COLO668 (cell line): ENCODE results near the gene TRIM26.
"Not testable (repeated sequence)": the region's sequence is repeated elsewhere in the genome, so short reads cannot be mapped to it uniquely, and the experiment has no call there.

Source experiments
- DNase-seq: peaks from one replicate; lab custom pipeline; 2025; ENCODE audit not compliant: unreplicated experiment; lab: John Stamatoyannopoulos, UW

Gene TRIM26

DNA sequence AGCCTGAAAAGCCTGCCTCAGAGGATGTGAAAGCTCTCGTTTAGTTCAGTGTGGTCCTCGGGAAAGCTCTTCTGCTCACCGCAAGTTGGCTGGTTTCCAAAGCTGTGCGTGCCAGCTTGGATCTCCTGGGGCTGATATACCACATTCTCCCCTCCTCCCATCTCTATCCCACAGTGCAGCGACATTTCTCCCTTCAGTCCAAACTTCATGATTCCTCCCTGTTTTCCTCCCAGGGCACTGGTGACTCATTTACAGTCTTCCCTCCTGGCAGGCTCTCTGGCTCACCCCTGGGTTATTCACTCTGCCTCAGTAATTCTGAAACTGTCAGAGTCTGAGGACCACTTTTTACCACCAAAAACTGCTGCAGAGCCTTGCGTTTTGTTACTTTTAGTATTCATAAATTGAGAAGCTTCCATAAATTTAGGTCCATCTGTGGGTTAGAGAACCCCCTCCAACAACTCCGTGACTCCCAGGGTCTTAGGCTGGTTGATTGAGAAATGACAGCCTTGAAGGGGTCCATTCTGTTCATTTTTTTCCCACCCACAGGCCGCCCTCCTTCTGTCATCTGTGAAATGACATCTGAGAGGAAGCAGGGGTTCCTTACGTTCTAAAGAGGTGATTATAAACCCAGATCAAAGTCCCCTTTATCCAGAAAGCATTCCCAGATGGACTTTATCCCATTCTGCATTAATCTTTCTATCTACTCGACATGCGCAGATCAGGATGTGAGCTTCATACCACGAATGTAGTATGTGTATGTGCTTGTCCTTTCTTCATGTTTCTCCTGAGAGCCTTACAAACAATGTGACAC, 58.3 kb downstream of the TRIM26 start:
- DNase-seq = peak; percentile 17

DNA sequence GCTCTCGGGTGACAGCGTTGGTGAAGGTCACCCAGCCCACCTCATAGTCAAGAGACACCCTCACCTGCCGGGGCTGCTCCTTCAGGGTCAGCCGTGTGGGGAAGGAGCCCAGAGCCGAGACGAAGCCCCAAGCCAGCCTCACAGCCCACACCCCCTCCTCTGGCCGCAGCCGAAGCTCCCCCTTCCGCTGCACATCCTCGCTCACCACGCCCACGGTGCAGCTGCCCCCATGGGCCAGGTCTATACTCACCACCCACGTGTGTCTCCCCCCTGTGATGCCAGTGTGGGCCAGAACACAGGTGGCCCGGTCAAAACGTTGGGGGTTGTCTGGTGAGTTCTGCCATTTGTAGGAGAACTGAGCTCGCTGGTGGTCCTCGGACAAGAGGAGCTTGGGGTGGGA, 59.1 kb downstream of the TRIM26 start:
- no peak for DNase-seq

DNA sequence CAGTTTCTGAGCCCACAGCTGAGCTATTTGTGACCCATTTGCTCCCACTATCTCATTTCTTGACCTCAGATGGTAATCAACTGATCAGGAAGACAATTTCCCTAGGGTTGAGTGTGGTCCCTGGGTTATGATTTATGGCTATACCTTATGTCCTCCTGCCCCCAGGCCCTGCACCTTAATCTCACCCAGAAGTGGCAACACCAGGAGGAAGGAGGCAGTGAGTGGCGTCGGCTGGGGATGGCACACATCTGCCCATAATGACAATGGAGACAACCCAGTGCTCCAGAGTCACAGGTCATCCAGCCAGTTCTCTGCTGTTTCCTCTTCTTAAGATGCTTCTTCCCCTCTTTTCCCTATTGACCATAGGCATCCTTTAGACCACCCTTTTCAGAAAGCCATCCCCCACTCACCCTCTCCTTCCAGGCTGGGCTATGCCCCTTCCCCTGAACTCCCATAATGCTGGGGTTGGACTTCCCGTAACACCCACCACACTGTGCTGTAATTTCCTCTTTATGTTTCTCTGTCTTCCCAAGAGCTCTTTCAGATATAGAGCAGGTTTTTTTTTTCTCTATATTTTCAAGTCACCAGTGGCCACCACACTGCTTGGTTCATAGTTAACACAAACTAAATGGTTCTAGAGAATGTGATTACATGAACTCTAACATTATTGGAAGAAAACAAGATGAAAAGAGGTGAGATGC, 60.1 kb downstream of the TRIM26 start:
- DNase-seq = no peak

DNA sequence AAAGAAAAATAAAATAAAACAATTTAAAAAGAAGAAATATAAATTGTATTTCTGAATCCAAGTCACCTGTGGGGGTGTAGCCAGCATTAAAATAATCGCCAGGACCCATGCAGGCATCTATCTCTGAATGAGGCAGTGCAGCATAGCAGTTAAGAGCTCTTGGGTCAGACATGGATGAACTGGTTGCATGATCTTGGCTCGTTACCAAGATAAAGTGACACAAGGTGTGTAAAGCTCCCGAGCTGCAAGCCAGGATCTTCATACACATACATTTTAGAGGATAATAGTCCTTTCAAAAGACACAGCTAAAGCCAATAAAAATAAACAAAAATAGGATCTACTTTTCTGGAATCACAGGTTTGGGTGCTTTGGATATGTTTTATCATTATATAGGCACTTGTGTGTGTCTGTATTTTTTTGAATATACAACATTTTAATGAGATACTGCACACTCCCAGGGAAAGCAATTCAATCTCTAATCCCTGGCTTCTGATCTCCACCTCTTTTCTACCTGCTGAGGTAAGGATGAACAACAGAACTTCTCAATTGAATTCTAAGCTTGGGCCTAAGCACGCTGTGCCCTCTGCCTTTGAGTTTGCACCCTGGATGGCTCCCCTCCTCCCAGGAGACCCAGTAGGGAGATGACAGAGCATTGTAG, 61.1 kb downstream of the TRIM26 start:
- no peak for DNase-seq

DNA sequence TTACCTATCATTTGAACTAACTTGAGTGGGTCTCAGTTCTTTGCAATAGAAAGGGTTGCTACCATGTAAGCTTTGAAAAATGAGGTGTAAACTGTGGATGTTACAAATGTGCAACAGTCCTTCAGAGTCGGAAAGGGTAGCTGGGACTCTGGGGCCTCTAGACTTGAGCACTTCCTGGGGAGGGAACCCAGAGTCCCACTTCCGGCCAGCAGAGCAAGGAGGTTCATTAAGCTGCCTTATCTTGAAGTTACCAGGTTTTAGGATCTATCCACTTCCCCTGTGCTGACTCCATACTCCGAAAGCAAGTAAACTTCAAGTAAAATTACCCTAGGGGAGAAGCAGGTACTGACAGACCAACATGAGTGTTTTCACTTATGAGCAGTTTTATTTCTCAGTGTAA, 61.6 kb downstream of the TRIM26 start:
- DNase-seq = no peak

DNA sequence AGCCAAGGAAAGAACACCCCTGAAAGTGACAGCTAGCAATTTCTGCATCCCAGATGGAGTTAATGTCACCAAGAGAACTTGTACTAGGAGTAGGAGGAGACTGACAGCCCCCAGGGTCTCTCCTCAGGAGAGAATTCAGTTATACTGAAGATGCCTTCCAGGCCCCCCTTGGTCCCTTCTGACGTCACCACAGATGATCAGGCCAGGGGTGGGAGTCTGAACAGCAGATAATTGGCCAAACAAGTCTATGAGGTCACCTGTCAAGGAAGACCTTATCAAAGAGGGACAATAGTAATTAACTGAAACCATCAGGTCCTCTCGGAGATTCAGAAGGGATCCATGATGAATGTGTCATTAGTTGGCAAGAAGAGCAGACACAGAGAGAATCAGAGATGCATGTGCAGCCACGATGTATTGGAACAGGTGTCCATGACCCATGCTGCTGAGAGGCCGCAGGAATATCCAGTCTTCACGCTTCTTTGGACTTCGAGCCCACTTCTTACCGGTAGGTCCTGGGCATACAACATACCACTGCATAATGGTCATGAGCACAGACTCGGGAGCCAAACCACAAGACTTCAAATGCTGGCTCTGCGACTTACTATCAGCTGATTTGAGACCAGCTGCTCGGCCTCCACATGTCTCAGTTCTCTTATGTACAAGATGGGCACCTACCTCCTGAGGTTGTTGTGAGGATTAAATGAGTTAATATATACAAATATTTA, 62.4 kb downstream of the TRIM26 start:
- no peak for DNase-seq

DNA sequence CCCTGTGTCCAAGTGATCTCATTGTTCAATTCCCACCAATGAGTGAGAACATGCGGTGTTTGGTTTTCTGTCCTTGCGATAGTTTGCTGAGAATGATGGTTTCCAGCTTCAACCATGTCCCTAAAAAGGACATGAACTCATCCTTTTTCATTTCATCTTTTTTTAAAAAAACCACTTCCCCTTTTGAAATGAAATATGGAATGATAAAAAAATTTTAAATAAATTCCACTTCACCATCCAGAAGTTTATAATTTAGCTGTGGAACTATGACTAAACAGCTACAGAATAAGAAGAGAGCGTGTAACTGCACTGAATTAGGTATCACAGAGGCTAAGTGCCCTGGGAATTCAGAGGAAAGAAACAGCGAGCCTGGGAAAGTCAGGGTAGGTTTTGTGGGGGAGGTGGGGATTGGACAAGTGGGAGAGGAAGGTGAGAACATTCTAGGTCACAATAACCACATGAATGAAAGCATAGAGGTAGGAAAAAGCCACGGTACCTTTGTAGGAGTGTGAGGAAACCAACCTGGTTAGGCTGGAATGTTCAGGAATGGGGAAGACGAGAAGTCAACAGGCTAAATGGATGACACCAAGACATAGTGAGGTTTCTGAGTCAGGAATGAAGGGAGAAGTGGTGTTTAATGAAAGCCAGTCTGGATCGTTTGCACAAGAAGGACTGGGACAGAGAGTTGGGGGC, 63.2 kb downstream of the TRIM26 start:
- no peak for DNase-seq

DNA sequence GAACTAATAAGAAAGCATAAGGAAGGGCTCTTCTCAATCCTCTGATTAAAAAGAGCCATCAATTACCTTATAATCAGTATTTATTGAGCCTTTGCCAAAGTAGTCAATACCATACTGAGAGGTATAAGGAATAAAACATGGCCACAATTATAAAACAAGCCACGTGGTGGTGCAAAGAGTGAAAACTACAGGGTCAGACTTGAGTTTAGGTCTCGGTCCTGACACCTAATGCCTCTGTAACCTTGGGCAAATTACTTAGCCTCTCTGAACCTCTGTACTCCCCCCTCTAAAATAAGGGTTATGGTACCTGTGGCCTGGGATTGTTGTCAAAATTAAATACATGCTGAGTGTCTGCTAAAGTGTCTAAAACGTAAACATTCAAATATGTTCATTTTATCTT, 64.0 kb downstream of the TRIM26 start:
- no peak for DNase-seq

DNA sequence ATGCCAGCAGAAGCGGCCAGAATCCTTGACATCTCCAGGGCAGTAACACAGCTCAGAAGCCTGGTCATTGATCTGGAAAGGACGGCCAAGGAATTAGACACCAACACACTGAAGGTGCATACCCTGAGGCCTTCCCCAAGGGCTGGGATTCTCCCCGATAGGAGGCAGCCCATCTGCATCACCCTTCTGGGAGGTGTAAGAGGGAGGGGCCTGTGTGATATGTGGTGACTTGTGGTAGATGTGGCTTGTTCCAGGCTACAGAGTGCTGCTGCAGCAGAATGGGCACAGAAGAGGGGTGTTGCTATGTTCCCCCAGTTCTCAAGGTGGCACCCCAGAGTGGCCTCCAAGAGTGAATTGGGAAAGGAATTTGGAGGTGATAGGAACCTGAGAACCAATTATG, 66.1 kb downstream of the TRIM26 start:
- DNase-seq = no peak

DNA sequence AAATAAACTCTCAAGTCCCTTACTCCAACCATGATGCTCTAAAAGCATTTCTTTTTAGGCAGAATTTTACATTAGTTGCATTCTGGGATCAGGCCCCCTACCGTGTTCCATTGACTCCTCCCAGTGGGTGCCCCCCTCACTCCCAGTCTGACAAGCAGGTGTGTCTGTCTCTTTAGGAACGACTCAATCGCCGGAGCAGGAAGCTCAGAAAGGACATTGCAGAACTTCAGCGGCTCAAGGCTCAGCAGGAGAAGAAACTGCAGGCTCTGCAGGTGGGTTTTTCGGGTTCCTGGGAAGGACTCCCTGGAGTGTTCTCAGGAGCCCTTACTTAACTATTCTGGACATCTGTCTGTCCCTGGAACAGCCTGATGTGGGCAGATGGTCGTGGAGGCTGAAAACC, 67.4 kb downstream of the TRIM26 start:
- no peak for DNase-seq

DNA sequence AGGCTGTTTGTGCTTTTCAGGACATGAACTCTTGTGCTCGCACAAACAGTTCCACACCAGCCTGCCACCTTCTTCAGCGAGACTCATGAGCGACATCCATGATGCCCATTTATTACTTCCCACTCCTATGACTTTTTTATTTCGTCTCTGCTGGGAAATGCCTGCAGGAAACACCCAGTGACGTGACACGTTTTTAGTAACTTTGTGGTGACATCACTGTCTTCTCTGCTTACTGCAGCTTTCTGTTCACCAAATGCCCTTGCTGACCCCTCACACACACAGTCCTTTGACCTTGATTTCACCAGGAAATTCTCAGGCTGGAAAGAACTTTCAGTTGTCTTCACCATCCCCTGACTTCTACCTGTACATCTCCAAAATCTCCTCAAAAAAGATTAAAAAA, 68.4 kb downstream of the TRIM26 start:
- no peak for DNase-seq

DNA sequence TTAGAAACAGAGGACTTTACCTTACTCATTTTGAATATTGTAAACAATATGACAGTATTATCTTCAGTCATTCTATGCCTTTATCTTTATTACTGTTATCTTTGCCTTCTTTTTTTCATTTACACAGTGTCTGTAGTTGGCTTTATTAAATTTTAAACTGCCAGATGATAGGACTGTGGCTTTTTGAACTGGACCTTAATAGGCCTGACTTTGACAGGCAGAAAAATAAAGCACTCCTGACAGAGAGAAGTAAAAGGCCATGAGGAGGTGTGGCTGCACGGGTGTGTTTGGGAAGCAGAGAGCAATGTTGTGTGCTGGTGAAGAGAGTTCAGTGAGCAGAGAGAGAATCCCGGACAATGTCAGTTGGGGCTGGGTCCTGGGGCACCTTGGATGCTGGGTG, 69.4 kb downstream of the TRIM26 start:
- DNase-seq = no peak

DNA sequence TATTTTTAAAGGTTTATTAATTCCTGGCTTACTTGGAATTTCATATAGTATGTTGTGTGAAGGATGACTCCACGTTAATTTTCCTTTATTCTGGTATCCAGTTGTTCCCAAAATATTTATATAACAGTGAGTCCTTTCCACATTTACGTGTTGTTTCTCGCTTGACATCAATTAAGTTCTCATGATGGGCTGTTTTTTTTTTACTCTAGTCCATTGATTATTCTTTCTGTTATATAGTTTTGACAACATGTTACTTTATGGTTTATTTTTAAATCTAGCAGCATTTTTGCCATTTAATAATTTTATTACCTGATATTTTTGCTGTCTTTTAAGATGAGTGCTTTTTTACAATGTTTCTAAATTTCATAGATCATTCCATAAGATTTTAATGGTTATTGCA, 70.5 kb downstream of the TRIM26 start:
- DNase-seq = no peak

DNA sequence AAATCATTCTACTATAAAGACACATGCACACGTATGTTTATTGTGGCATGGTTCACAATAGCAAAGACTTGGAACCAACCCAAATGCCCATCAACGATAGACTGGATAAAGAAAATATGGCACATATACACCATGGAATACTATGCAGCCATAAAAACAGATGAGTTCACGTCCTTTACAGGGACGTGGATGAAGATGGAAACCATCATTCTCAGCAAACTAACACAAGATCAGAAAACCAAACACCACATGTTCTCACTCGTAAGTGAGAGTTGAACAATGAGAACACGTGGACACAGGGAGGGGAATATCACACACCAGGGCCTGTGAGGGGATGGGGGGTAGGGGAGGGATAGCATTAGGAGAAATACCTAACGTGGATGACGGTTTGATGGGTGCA, 73.0 kb downstream of the TRIM26 start:
- not testable (repeated sequence) for DNase-seq

DNA sequence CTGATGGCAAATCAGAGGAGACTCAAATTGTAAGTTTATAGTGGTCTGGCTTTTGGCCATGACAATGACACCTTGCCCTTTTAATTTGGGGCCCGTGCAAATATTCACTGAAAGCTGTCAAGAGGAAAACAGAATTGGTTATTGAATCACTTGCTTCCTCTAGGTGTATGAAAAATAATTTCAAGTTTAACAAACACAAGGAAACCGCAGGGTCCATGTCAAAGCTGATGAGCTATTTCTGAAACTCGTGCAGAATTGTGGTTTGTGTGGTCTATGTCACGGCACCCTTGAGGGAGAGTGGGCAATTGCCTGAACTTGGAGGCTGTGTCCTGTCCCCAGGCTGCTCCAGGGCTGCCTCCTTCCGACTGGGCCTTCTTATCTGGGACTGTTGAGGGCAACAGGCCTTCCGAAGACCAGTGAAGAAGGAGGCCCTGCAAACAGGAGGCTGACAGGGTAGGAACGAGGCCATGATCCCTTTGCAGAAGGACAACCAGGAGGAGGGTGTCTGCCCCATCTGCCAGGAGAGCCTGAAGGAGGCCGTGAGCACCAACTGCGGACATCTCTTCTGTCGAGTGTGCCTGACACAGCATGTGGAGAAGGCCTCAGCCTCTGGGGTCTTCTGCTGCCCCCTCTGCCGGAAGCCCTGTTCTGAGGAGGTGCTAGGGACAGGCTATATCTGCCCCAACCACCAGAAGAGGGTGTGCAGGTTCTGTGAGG, 76.5 kb downstream of the TRIM26 start:
- no peak for DNase-seq

DNA sequence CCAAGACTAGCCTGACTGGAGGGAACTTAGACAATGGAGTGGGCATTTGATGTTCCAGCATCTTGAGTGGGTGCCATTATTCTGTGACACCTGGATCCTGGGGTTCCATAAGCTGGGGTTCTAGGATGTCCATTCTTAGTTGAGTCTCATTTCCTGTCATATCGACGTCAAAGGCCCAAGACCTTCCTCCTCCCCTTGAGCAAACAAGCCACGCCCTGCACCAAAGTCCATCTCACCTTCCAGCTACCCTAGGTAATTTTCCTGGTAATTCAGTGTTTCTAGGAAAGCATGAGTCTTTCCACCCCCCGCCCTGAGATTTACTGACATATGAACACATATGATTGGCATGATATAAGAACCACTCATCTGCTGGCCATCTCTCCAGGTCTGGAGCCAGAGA, 77.4 kb downstream of the TRIM26 start, which contains the start of gene TRIM40:
TRIM40 (plus strand) TSS at position 384 of the 400 bp plus-strand sequence. CDS start 897 bp downstream, outside the sequence.
- DNase-seq = no peak

DNA sequence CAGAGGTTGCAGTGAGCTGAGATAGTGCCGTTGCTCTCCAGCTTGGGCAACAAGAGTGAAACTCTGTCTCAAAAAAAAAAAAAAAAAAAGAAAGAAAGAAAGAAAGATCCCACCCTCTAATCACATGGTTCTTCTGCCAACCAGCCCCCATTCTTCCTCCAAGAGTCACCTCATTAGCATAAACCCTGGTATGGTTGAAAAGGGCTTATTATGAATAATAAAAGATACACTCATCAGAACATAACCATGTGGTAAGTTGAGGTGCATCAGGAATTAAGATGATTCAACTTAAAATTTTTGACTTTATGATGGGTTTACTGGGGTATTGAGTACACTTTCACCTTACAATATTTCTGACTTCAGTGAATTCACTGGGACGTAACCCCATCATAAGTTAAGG, 78.1 kb downstream of the TRIM26 start:
- no peak for DNase-seq
